Testis (tissue), 2 donors: ENCODE results near the gene GABRB2.

ENCODE experiments used
- CTCF ChIP-seq, 3 experiments: fragments of 450-650 bp in 2 of 3; fragments of 200-600 bp in 1 of 3; sonication (generic) in 1 of 3; IDR thresholded peaks; one replicate each; pipeline ENCODE4 v1.5.1; 2016 to 2019; ENCODE audit warnings: antibody characterized with exemption in 3 of 3, mild to moderate bottlenecking in 2 of 3, moderate library complexity in 1 of 3
- POLR2A ChIP-seq: fragments of 450-650 bp; IDR thresholded peaks from one replicate; pipeline ENCODE4 v1.6.1; 2017; ENCODE audit warnings: antibody characterized with exemption, mild to moderate bottlenecking, moderate library complexity

- no peak for TF ChIP-seq CTCF (IDR thresholded peaks at IDR 0.05)
- TF ChIP-seq POLR2A, result no peak
Observed at GRCh38 chr5:161385027-161385426, 161.5 kb downstream of the GABRB2 start.
